Spinal cord (tissue), 4 donors: ENCODE results near the gene CAPRIN2. TPM values are rescaled to one million over a fixed set of nuclear protein-coding genes. Genes with fewer than 3 reads are reported as not detected.

Experiments used
- polyA plus RNA-seq, 2 donors: library from polyadenylated mRNA; unstranded; fragments of 120-200 nt; gene quantifications; one replicate each; pipeline ENCODE4 v1.2.1, GENCODE V29; 2013; ENCODE audit not compliant: insufficient read length in 2 of 2
- total RNA-seq, 2 donors: library from RNA; depleted of rRNA in 1 of 2; stranded (reverse); fragments of 120-200 nt in 1 of 2; fragments of >200 nt in 1 of 2; gene quantifications; one replicate each; pipeline versions ENCODE4 v1.2.3 to v1.2.4, GENCODE V29; 2013 to 2014

The CAPRIN2 gene
- total and polyA plus RNA-seq, 4 donors, result 42.8 to 74.6 (median 64.7) TPM

Other genes starting within 250 kb of the CAPRIN2 start
- gene IPO8, start 59.1 kb downstream of the CAPRIN2 start, total RNA-seq, result 10 to 100 TPM; 32.4 to 61.5 TPM
- 10 to 100 TPM; 32.4 to 40.4 TPM for gene IPO8, start 59.1 kb downstream of the CAPRIN2 start, polyA plus RNA-seq
- gene TSPAN11, start 171.8 kb upstream of the CAPRIN2 start, total RNA-seq, result 10 to 100 TPM in 1 of 2 donors, 1 to 10 TPM in 1; 9.3 to 12.7 TPM
- 10 to 100 TPM; 44.2 to 48.6 TPM for gene TSPAN11, start 171.8 kb upstream of the CAPRIN2 start, polyA plus RNA-seq